GM23248 (cell line): ENCODE measurements around the gene BLZF1. TPM values are rescaled to one million over a fixed set of nuclear protein-coding genes. Genes with fewer than 3 reads are reported as not detected.

ENCODE experiments used
- DNase-seq: peaks from one replicate; pipeline ENCODE4 v3.0.0-alpha.2; 2015
- H2AFZ ChIP-seq: fragments of 200-600 bp; sonication (generic); 2 replicates; pipeline ENCODE4 v1.6.1; 2016; ENCODE audit warnings: antibody characterized with exemption
- H3F3A ChIP-seq: fragments of 200-600 bp; sonication (generic); 2 replicates; pipeline ENCODE4 v1.6.1; 2016; ENCODE audit warnings: mild to moderate bottlenecking, antibody characterized with exemption, mixed run types; ENCODE audit not compliant: insufficient read depth
- H3K27ac ChIP-seq: fragments of 200-600 bp; sonication (generic); 2 replicates; pipeline ENCODE4 v1.5.1; 2016; ENCODE audit warnings: mild to moderate bottlenecking
- H3K27me3 ChIP-seq: fragments of 200-600 bp; sonication (generic); replicated peaks from 2 replicates; pipeline ENCODE4 v1.6.1; 2016; ENCODE audit warnings: mild to moderate bottlenecking; ENCODE audit not compliant: insufficient read depth
- H3K36me3 ChIP-seq: fragments of 200-600 bp; sonication (generic); 2 replicates; pipeline ENCODE4 v1.6.1; 2016; ENCODE audit warnings: low read depth, mild to moderate bottlenecking
- H3K4me1 ChIP-seq: fragments of 200-600 bp; sonication (generic); 2 replicates; pipeline ENCODE4 v1.6.1; 2016; ENCODE audit warnings: mild to moderate bottlenecking; ENCODE audit not compliant: insufficient read depth
- H3K4me2 ChIP-seq: fragments of 200-600 bp; sonication (generic); one replicate; pipeline ENCODE4 v1.6.1; 2016; ENCODE audit warnings: mild to moderate bottlenecking; ENCODE audit not compliant: unreplicated experiment
- H3K4me3 ChIP-seq: fragments of 200-600 bp; sonication (generic); 2 replicates; pipeline ENCODE4 v1.5.1; 2016; ENCODE audit warnings: mild to moderate bottlenecking
- H3K79me2 ChIP-seq: fragments of 200-600 bp; sonication (generic); 2 replicates; pipeline ENCODE4 v1.6.1; 2016; ENCODE audit warnings: mild to moderate bottlenecking; ENCODE audit not compliant: insufficient read depth
- H3K9ac ChIP-seq: fragments of 200-600 bp; sonication (generic); 2 replicates; pipeline ENCODE4 v1.6.1; 2016; ENCODE audit warnings: mild to moderate bottlenecking
- H3K9me2 ChIP-seq: fragments of 200-600 bp; sonication (generic); 2 replicates; pipeline ENCODE4 v1.6.1; 2016; ENCODE audit warnings: mixed run types, mild to moderate bottlenecking, moderate library complexity; ENCODE audit not compliant: insufficient read depth
- H3K9me3 ChIP-seq: fragments of 200-600 bp; sonication (generic); one replicate; pipeline ENCODE4 v1.6.1; 2017; ENCODE audit warnings: low read depth
- H4K20me1 ChIP-seq: fragments of 200-600 bp; sonication (generic); 2 replicates; pipeline ENCODE4 v1.6.0; 2016; ENCODE audit not compliant: insufficient read depth
- EZH2 ChIP-seq: fragments of 200-600 bp; sonication (generic); IDR thresholded peaks from 2 replicates; pipeline ENCODE4 v1.6.1; 2018; ENCODE audit warnings: antibody characterized with exemption, mild to moderate bottlenecking; ENCODE audit not compliant: insufficient read depth, poor library complexity, severe bottlenecking
- EZH2phosphoT487 ChIP-seq: fragments of 200-600 bp; sonication (generic); IDR thresholded peaks from 2 replicates; pipeline ENCODE4 v1.6.1; 2018; ENCODE audit warnings: antibody characterized with exemption, moderate library complexity, mild to moderate bottlenecking, low read depth; ENCODE audit not compliant: insufficient read depth
- WGBS, 2 experiments: methylation state at CpG; one replicate each; pipeline ENCODE4 v1.1.6; 2015 to 2017; ENCODE audit warnings: low lambda C conversion rate in 2 of 2, low coverage in 1 of 2; ENCODE audit errors: missing lambda C conversion rate in 2 of 2; 5-methylcytosine and 5-hydroxymethylcytosine counted together
- in situ Hi-C: fragments of 300-500 bp; cut with MboI; formaldehyde crosslinking; loops from 2 replicates; pipeline ENCODE4 v1.15.0; 2020
- polyA plus RNA-seq: library from polyadenylated mRNA; unstranded; fragments of >200 nt; fragmentation: Nextera tagmentation; extraction: Ambion mirVana; gene quantifications from 2 replicates; pipeline ENCODE4 v1.2.1, GENCODE V29; 2016
- total RNA-seq: library from RNA; depleted of rRNA; stranded (reverse); fragments of >200 nt; shearing (Covaris generic); gene quantifications from 2 replicates; pipeline ENCODE4 v1.2.3, GENCODE V29; 2014

The BLZF1 gene
- total and polyA plus RNA-seq, 2 experiments from 2014 or later, result 34.6 to 38.9 TPM

GRCh38 chr1:169361281-169361680 is 6.7 kb upstream of the BLZF1 start:
- peaks cover 69% of the 10 kb centered on the region for H3K79me2 ChIP-seq
- peaks cover 14% of the 10 kb centered on the region for H3K4me1 ChIP-seq
- H3F3A ChIP-seq, result peaks cover 17% of the 10 kb centered on the region
- H3K9me3 ChIP-seq, result no peaks in the 10 kb centered on the region
- 95 to 96% methylated on average over 7 of the region's 7 CpGs for WGBS, 2 experiments
- DNase-seq, result peak; percentile 3
- H3K4me2 ChIP-seq, result no peak overlapping the region
- TF ChIP-seq EZH2 (no peak), EZH2phosphoT487 (no peak)
- H3K36me3 ChIP-seq, result no peaks in the 10 kb centered on the region
- no peak overlapping the region for H2AFZ ChIP-seq
- no peaks in the 10 kb centered on the region for H4K20me1 ChIP-seq
- no peaks in the 10 kb centered on the region for H3K9me2 ChIP-seq
- H3K27me3 ChIP-seq, result no peaks in the 10 kb centered on the region
- H3K4me3 ChIP-seq, result no peak overlapping the region
- no peak overlapping the region for H3K27ac ChIP-seq
- no peak overlapping the region for H3K9ac ChIP-seq
- in situ Hi-C loops, result loop anchor here (25.0 kb wide), 1 partner anchor 924 kb away; no protein-coding TSS in a partner anchor

GRCh38 chr1:169363046-169363730 is 4.8 kb upstream of the BLZF1 start:
- Histone ChIP-seq H3K27ac (peak overlapping the region; percentile 69), H3K4me1 (peaks cover 21% of the 10 kb centered on the region), H2AFZ (no peak overlapping the region), H3K9ac (peak overlapping the region; percentile 25; the same call in 1 of the 2 replicates), H3K4me2 (peak overlapping the region; percentile 43), H4K20me1 (no peaks in the 10 kb centered on the region), H3K9me3 (no peaks in the 10 kb centered on the region), H3F3A (peaks cover 17% of the 10 kb centered on the region), H3K79me2 (peaks cover 83% of the 10 kb centered on the region), H3K27me3 (no peaks in the 10 kb centered on the region), H3K36me3 (no peaks in the 10 kb centered on the region), H3K4me3 (no peak overlapping the region), H3K9me2 (no peaks in the 10 kb centered on the region)
- TF ChIP-seq EZH2phosphoT487, result no peak
- TF ChIP-seq EZH2, result no peak
- in situ Hi-C loops, result loop anchor here (25.0 kb wide), 1 partner anchor 926 kb away; no protein-coding TSS in a partner anchor
- 27 to 33% methylated on average over 5 of the region's 5 CpGs for WGBS, 2 experiments
- peak; percentile 84 for DNase-seq

GRCh38 chr1:169364948-169365347 is 3.0 kb upstream of the BLZF1 start:
- no peaks in the 10 kb centered on the region for H4K20me1 ChIP-seq
- H3K27me3 ChIP-seq, result no peaks in the 10 kb centered on the region
- TF ChIP-seq EZH2 (no peak), EZH2phosphoT487 (no peak)
- peak; percentile 16 for DNase-seq
- peaks cover 85% of the 10 kb centered on the region for H3K79me2 ChIP-seq
- no peak overlapping the region for H3K4me3 ChIP-seq
- no peak overlapping the region for H3K9ac ChIP-seq
- 90 to 92% methylated on average over 2 of the region's 2 CpGs for WGBS, 2 experiments
- in situ Hi-C loops, result loop anchor here (25.0 kb wide), 1 partner anchor 928 kb away; no protein-coding TSS in a partner anchor
- H3K9me2 ChIP-seq, result no peaks in the 10 kb centered on the region
- H3K4me2 ChIP-seq, result no peak overlapping the region
- peaks cover 5% of the 10 kb centered on the region; the same call in 1 of the 2 replicates for H3K36me3 ChIP-seq
- H3K9me3 ChIP-seq, result no peaks in the 10 kb centered on the region
- H3F3A ChIP-seq, result peaks cover 17% of the 10 kb centered on the region
- peaks cover 28% of the 10 kb centered on the region for H3K4me1 ChIP-seq
- H3K27ac ChIP-seq, result no peak overlapping the region
- H2AFZ ChIP-seq, result no peak overlapping the region

GRCh38 chr1:169367096-169367685 is 804 bp upstream of the BLZF1 start:
- H3K4me1 ChIP-seq, result peaks cover 32% of the 10 kb centered on the region
- peak overlapping the region; percentile 97 for H2AFZ ChIP-seq
- TF ChIP-seq EZH2phosphoT487 (no peak), EZH2 (no peak)
- H3F3A ChIP-seq, result peaks cover 17% of the 10 kb centered on the region
- peak overlapping the region; percentile 81 for H3K9ac ChIP-seq
- in situ Hi-C loops, result loop anchor here (25.0 kb wide), 1 partner anchor 930 kb away; no protein-coding TSS in a partner anchor
- peak overlapping the region; percentile 82 for H3K4me3 ChIP-seq
- no peaks in the 10 kb centered on the region for H3K9me2 ChIP-seq
- DNase-seq, result no peak
- peaks cover 85% of the 10 kb centered on the region for H3K79me2 ChIP-seq
- H3K27me3 ChIP-seq, result no peaks in the 10 kb centered on the region
- peaks cover 24% of the 10 kb centered on the region for H3K36me3 ChIP-seq
- H4K20me1 ChIP-seq, result no peaks in the 10 kb centered on the region
- H3K9me3 ChIP-seq, result no peaks in the 10 kb centered on the region
- peak overlapping the region; percentile 90 for H3K27ac ChIP-seq
- WGBS, 2 experiments, result 3 to 4% methylated on average over 15 of the region's 15 CpGs
- H3K4me2 ChIP-seq, result peak overlapping the region; percentile 98
